ENCODE data around the gene SMYD3. TPM values are rescaled to one million over a fixed set of nuclear protein-coding genes. Genes with fewer than 3 reads are reported as not detected.

Gene SMYD3
- total RNA-seq, 1 experiment from 2014 or later, result 35.1 TPM

- CTCF ChIA-PET, result no interaction called here
- Mint-ChIP-seq H3K4me3 (ENCODE audit: low read depth, unreplicated experiment) (no peak overlapping the region), H3K27ac (ENCODE audit: unreplicated experiment) (no peak overlapping the region), H3K4me1 (ENCODE audit: low read depth, unreplicated experiment) (no peaks in the 10 kb centered on the region), H3K27me3 (ENCODE audit: unreplicated experiment) (no peaks in the 10 kb centered on the region), H3K36me3 (ENCODE audit: insufficient read depth, unreplicated experiment) (no peaks in the 10 kb centered on the region), H3K9me3 (ENCODE audit: low read depth, unreplicated experiment) (no peaks in the 10 kb centered on the region)
- TF ChIP-seq CTCF (IDR thresholded peaks at IDR 0.05; ENCODE audit: unreplicated experiment), result no peak
- intact Hi-C loops (cut with micrococcal nuclease; ENCODE audit: unreplicated experiment), result no loop called here
- BruUV-seq (replicated peaks), result no TSS peak
- no peak for DNase-seq
Measured at GRCh38 chr1:246317332-246318035, 189.6 kb downstream of the SMYD3 start.

GRCh38 chr1:246311461-246311860, 195.6 kb downstream of the SMYD3 start:
- no TSS peak for BruUV-seq (replicated peaks)
- CTCF ChIA-PET, result interaction anchor here (0.6 kb wide), 1 partner anchor 163 kb away, joined by 9 read pairs; no protein-coding TSS in a partner anchor
- H3K27me3 Mint-ChIP-seq (ENCODE audit: unreplicated experiment), result no peaks in the 10 kb centered on the region

GRCh38 chr1:246309247-246309884, 197.7 kb downstream of the SMYD3 start:
- no peaks in the 10 kb centered on the region for H3K36me3 Mint-ChIP-seq (ENCODE audit: insufficient read depth, unreplicated experiment)
- intact Hi-C loops (cut with micrococcal nuclease; ENCODE audit: unreplicated experiment), result no loop called here
- CTCF ChIA-PET, result no interaction called here
- DNase-seq, result no peak
- H3K4me1 Mint-ChIP-seq (ENCODE audit: low read depth, unreplicated experiment), result no peaks in the 10 kb centered on the region
- H3K27ac Mint-ChIP-seq (ENCODE audit: unreplicated experiment), result no peak overlapping the region
- no peaks in the 10 kb centered on the region for H3K27me3 Mint-ChIP-seq (ENCODE audit: unreplicated experiment)
- no TSS peak for BruUV-seq (replicated peaks)
- H3K9me3 Mint-ChIP-seq (ENCODE audit: low read depth, unreplicated experiment), result no peaks in the 10 kb centered on the region
- TF ChIP-seq CTCF (IDR thresholded peaks at IDR 0.05; ENCODE audit: unreplicated experiment), result no peak
- H3K4me3 Mint-ChIP-seq (ENCODE audit: low read depth, unreplicated experiment), result no peak overlapping the region

More at GRCh38 chr1:246311461-246311860, 195.6 kb downstream of the SMYD3 start:
- no peak for TF ChIP-seq CTCF (IDR thresholded peaks at IDR 0.05; ENCODE audit: unreplicated experiment)
- H3K27ac Mint-ChIP-seq (ENCODE audit: unreplicated experiment), result no peak overlapping the region
- intact Hi-C loops (cut with micrococcal nuclease; ENCODE audit: unreplicated experiment), result no loop called here
- H3K36me3 Mint-ChIP-seq (ENCODE audit: insufficient read depth, unreplicated experiment), result no peaks in the 10 kb centered on the region
- no peak overlapping the region for H3K4me3 Mint-ChIP-seq (ENCODE audit: low read depth, unreplicated experiment)
- no peaks in the 10 kb centered on the region for H3K4me1 Mint-ChIP-seq (ENCODE audit: low read depth, unreplicated experiment)
- DNase-seq, result no peak
- H3K9me3 Mint-ChIP-seq (ENCODE audit: low read depth, unreplicated experiment), result no peaks in the 10 kb centered on the region

GRCh38 chr1:246308533-246309075, 198.5 kb downstream of the SMYD3 start:
- no TSS peak for BruUV-seq (replicated peaks)
- no peaks in the 10 kb centered on the region for H3K27me3 Mint-ChIP-seq (ENCODE audit: unreplicated experiment)
- H3K27ac Mint-ChIP-seq (ENCODE audit: unreplicated experiment), result no peak overlapping the region

More at GRCh38 chr1:246308533-246309075, 198.5 kb downstream of the SMYD3 start:
- H3K9me3 Mint-ChIP-seq (ENCODE audit: low read depth, unreplicated experiment), result no peaks in the 10 kb centered on the region
- intact Hi-C loops (cut with micrococcal nuclease; ENCODE audit: unreplicated experiment), result no loop called here
- no peaks in the 10 kb centered on the region for H3K4me1 Mint-ChIP-seq (ENCODE audit: low read depth, unreplicated experiment)
- no peak overlapping the region for H3K4me3 Mint-ChIP-seq (ENCODE audit: low read depth, unreplicated experiment)
- no peaks in the 10 kb centered on the region for H3K36me3 Mint-ChIP-seq (ENCODE audit: insufficient read depth, unreplicated experiment)
- no peak for DNase-seq
- TF ChIP-seq CTCF (IDR thresholded peaks at IDR 0.05; ENCODE audit: unreplicated experiment), result no peak
- CTCF ChIA-PET, result interaction anchor here (0.6 kb wide), 1 partner anchor 562 kb away, joined by 3 read pairs; no protein-coding TSS in a partner anchor
